ENCODE results near the gene PFKFB3.

- TF ChIP-seq CTCF (IDR thresholded peaks at IDR 0.05; ENCODE audit: insufficient read depth, low read length, poor library complexity, severe bottlenecking) = no peak
- TF ChIP-seq EZH2phosphoT487 (conservative IDR thresholded peaks at IDR 0.05; ENCODE audit: low read length) = no peak
Measured at GRCh38 chr10:6222755-6223154, 20.0 kb downstream of the PFKFB3 start.

Data from SU-DHL-6 (cell line).